Mesenchymal stem cell (in vitro differentiated cells and primary cell): ENCODE measurements around the gene EPB41L1.

Experiments used
- DNase-seq: peaks from one replicate; pipeline ENCODE4 v3.0.0-alpha.2; 2013
- H2AFZ ChIP-seq: one replicate; pipeline ENCODE4 v1.6.1; 2013; ENCODE audit warnings: low read depth, mild to moderate bottlenecking, control low read depth, inconsistent platforms, low read length, moderate library complexity
- H2AK5ac ChIP-seq: 2 replicates; pipeline ENCODE4 v1.6.1; 2013; ENCODE audit warnings: low read length, moderate library complexity, mild to moderate bottlenecking, inconsistent platforms; ENCODE audit not compliant: severe bottlenecking
- H2BK120ac ChIP-seq: one replicate; pipeline ENCODE4 v1.6.1; 2013; ENCODE audit warnings: low read depth, mild to moderate bottlenecking, inconsistent platforms, low read length, moderate library complexity
- H2BK12ac ChIP-seq, 2 experiments: one replicate each; pipeline ENCODE4 v1.6.1; 2013; ENCODE audit warnings: inconsistent platforms in 2 of 2, low read length in 2 of 2, mild to moderate bottlenecking in 2 of 2, moderate library complexity in 2 of 2, control low read depth in 1 of 2
- H2BK15ac ChIP-seq: one replicate; pipeline ENCODE4 v1.6.1; 2013; ENCODE audit warnings: mild to moderate bottlenecking, low read depth, inconsistent platforms; ENCODE audit not compliant: poor library complexity, severe bottlenecking
- H2BK5ac ChIP-seq: 2 replicates; pipeline ENCODE4 v1.6.1; 2013; ENCODE audit warnings: low read depth, mild to moderate bottlenecking, low read length, control low read depth, inconsistent platforms; ENCODE audit not compliant: poor library complexity, severe bottlenecking
- H3K14ac ChIP-seq, 2 experiments: one replicate each; pipeline ENCODE4 v1.6.1; 2013; ENCODE audit warnings: inconsistent platforms in 2 of 2, low read length in 2 of 2, control low read depth in 1 of 2, mild to moderate bottlenecking in 1 of 2, moderate library complexity in 1 of 2
- H3K18ac ChIP-seq, 2 experiments: one replicate each; pipeline ENCODE4 v1.6.1; 2013; ENCODE audit warnings: inconsistent platforms in 2 of 2, low read length in 2 of 2, control low read depth in 1 of 2, low read depth in 1 of 2, mild to moderate bottlenecking in 1 of 2
- H3K23ac ChIP-seq, 2 experiments: one replicate each; pipeline ENCODE4 v1.6.1; 2013; ENCODE audit warnings: inconsistent platforms in 2 of 2, low read length in 2 of 2, mild to moderate bottlenecking in 2 of 2, moderate library complexity in 2 of 2, control low read depth in 1 of 2
- H3K27ac ChIP-seq: 2 replicates; pipeline ENCODE4 v1.5.1; 2013; ENCODE audit warnings: mild to moderate bottlenecking, moderate library complexity, low read length, control low read depth, inconsistent platforms; ENCODE audit not compliant: poor library complexity, severe bottlenecking
- H3K27me3 ChIP-seq, 2 experiments: 2 replicates each; pipeline versions ENCODE4 v1.6.1 to v1.7.0; 2013; ENCODE audit warnings: low read length in 2 of 2, mild to moderate bottlenecking in 2 of 2, moderate library complexity in 2 of 2, control low read depth in 1 of 2, inconsistent platforms in 1 of 2; ENCODE audit not compliant: control insufficient read depth in 1 of 2, insufficient read depth in 1 of 2
- H3K36me3 ChIP-seq, 2 experiments: 2 replicates each; pipeline versions ENCODE4 v1.6.1 to v1.7.0; 2013; ENCODE audit warnings: low read length in 2 of 2, control low read depth in 1 of 2, inconsistent platforms in 1 of 2, low read depth in 1 of 2, mild to moderate bottlenecking in 1 of 2; ENCODE audit not compliant: insufficient read depth in 2 of 2, control insufficient read depth in 1 of 2
- H3K4ac ChIP-seq, 2 experiments: one replicate each; pipeline ENCODE4 v1.6.1; 2013; ENCODE audit warnings: inconsistent platforms in 2 of 2, low read length in 2 of 2, mild to moderate bottlenecking in 2 of 2, moderate library complexity in 2 of 2, control low read depth in 1 of 2, low read depth in 1 of 2
- H3K4me1 ChIP-seq: 2 replicates; pipeline ENCODE4 v1.6.1; 2013; ENCODE audit warnings: low read depth, low read length, control low read depth; ENCODE audit not compliant: control insufficient read depth, insufficient read depth
- H3K4me2 ChIP-seq: 2 replicates; pipeline ENCODE4 v1.6.1; 2013; ENCODE audit warnings: low read length, mild to moderate bottlenecking, inconsistent platforms; ENCODE audit not compliant: poor library complexity, severe bottlenecking
- H3K4me3 ChIP-seq, 2 experiments: 2 replicates each; pipeline versions ENCODE4 v1.5.1 to v1.7.0; 2013; ENCODE audit warnings: low read length in 2 of 2, mild to moderate bottlenecking in 2 of 2, control low read depth in 1 of 2, low read depth in 1 of 2; ENCODE audit not compliant: insufficient read depth in 1 of 2
- H3K79me1 ChIP-seq: replicated peaks from 2 replicates; pipeline ENCODE4 v1.6.1; 2013; ENCODE audit warnings: mild to moderate bottlenecking, control low read depth, low read length, inconsistent platforms; ENCODE audit not compliant: poor library complexity, severe bottlenecking
- H3K9ac ChIP-seq: 2 replicates; pipeline ENCODE4 v1.7.0; 2013; ENCODE audit warnings: mild to moderate bottlenecking, low read length, moderate library complexity
- H3K9me3 ChIP-seq: 2 replicates; pipeline ENCODE4 v1.7.0; 2013; ENCODE audit warnings: mild to moderate bottlenecking, low read length; ENCODE audit not compliant: control insufficient read depth
- H4K8ac ChIP-seq: one replicate; pipeline ENCODE4 v1.6.1; 2013; ENCODE audit warnings: inconsistent platforms, mild to moderate bottlenecking, low read length, moderate library complexity
- H4K91ac ChIP-seq: one replicate; pipeline ENCODE4 v1.6.1; 2013; ENCODE audit warnings: mild to moderate bottlenecking, low read length, inconsistent platforms
- WGBS: methylation state at CpG from one replicate; pipeline ENCODE4 v1.1.7; 2013; ENCODE audit warnings: mixed read lengths; 5-methylcytosine and 5-hydroxymethylcytosine counted together

Gene EPB41L1

DNA sequence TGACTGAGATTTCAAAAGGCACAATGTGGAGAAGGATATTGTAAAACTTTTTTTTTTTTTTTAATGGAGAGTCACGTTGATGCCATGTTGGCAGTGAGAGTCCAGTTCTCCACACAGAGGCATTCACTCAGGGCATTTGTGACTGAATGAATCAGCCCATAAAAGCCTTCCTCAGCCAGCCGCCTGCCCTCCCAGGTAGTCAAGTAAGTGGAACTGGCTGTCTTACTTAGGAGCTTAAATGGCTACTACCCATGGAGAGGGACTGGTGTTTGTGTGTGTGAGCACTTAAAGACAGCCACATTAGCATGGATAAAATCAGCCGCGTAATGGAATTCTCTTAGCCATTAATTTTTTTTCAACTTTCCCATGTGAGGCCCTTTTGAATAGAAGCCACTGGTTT, 94.3 kb downstream of the EPB41L1 start:
- no peaks in the 10 kb centered on the region for H3K9me3 ChIP-seq
- H3K4me2 ChIP-seq, result no peak overlapping the region
- no peak overlapping the region for H2BK15ac ChIP-seq
- H3K27me3 ChIP-seq, result no peaks in the 10 kb centered on the region
- H3K27ac ChIP-seq, result no peak overlapping the region
- H3K4me3 ChIP-seq, result no peak overlapping the region
- H3K23ac ChIP-seq, result no peak overlapping the region
- DNase-seq, result no peak
- no peak overlapping the region for H3K4ac ChIP-seq
- H3K9ac ChIP-seq, result no peak overlapping the region
- no peak overlapping the region for H4K8ac ChIP-seq
- H2BK12ac ChIP-seq, result no peak overlapping the region
- no peak overlapping the region for H3K18ac ChIP-seq
- no peaks in the 10 kb centered on the region for H3K4me1 ChIP-seq
- WGBS, result 94% methylated on average over 2 of the region's 4 CpGs
- peaks cover 44% of the 10 kb centered on the region for H3K79me1 ChIP-seq
- H2BK5ac ChIP-seq, result no peak overlapping the region
- no peak overlapping the region for H2AK5ac ChIP-seq
- H2AFZ ChIP-seq, result no peak overlapping the region
- no peak overlapping the region for H4K91ac ChIP-seq
- H3K36me3 ChIP-seq, result peaks cover 45 to 100% of the 10 kb centered on the region in 2 experiments
- no peak overlapping the region for H3K14ac ChIP-seq
- no peak overlapping the region for H2BK120ac ChIP-seq

DNA sequence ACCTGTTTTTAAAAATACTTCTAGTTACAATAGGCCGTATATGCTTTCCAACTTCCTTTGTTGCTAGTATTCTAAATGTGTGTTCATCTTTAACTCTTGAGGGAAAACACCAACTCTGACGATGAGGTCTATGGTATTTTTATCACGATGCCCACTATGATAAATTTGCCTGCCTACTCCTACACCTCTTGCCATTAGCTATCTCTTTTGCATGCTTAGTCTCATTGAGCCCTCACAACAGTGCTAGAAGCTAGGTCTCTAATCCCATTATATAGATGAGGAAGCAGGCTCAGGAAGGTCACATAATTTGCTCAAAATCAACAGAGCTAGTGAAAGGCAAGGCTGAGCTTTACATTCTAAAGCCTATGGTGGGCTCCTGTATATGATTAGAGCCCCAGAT, 94.9 kb downstream of the EPB41L1 start:
- WGBS, result 93% methylated on average over 3 of the region's 3 CpGs
- Histone ChIP-seq H2BK5ac (no peak overlapping the region), H3K4me3 (no peak overlapping the region), H2BK12ac (no peak overlapping the region), H3K79me1 (peaks cover 43% of the 10 kb centered on the region), H3K4me2 (no peak overlapping the region), H2AFZ (no peak overlapping the region), H3K23ac (no peak overlapping the region), H4K8ac (no peak overlapping the region), H3K9me3 (no peaks in the 10 kb centered on the region), H2AK5ac (no peak overlapping the region), H3K27me3 (no peaks in the 10 kb centered on the region), H3K14ac (no peak overlapping the region), H3K9ac (no peak overlapping the region), H3K18ac (no peak overlapping the region), H2BK120ac (no peak overlapping the region), H3K36me3 (peaks cover 43 to 99% of the 10 kb centered on the region in 2 experiments), H3K4ac (no peak overlapping the region), H3K27ac (no peak overlapping the region), H2BK15ac (no peak overlapping the region), H3K4me1 (no peaks in the 10 kb centered on the region), H4K91ac (no peak overlapping the region)
- DNase-seq, result no peak

- Histone ChIP-seq H2BK15ac (no peak overlapping the region), H3K36me3 (peaks cover 42 to 93% of the 10 kb centered on the region in 2 experiments), H2BK120ac (no peak overlapping the region), H2BK5ac (no peak overlapping the region), H4K8ac (no peak overlapping the region), H3K27ac (no peak overlapping the region), H3K4me3 (no peak overlapping the region), H3K4me2 (no peak overlapping the region), H2BK12ac (no peak overlapping the region), H3K4ac (no peak overlapping the region), H3K23ac (no peak overlapping the region), H3K14ac (no peak overlapping the region), H4K91ac (no peak overlapping the region), H3K18ac (no peak overlapping the region), H3K79me1 (peaks cover 35% of the 10 kb centered on the region), H3K27me3 (no peaks in the 10 kb centered on the region), H2AFZ (no peak overlapping the region), H3K9me3 (no peaks in the 10 kb centered on the region), H3K4me1 (no peaks in the 10 kb centered on the region), H3K9ac (no peak overlapping the region), H2AK5ac (no peak overlapping the region)
- DNase-seq, result no peak
- WGBS, result 97% methylated on average over 5 of the region's 5 CpGs
These were observed 96.9 kb downstream of the EPB41L1 start for GRCh38 chr20:36251426-36251825.

GRCh38 chr20:36252511-36252910, 98.0 kb downstream of the EPB41L1 start:
- Histone ChIP-seq H3K4me3 (no peak overlapping the region), H4K8ac (no peak overlapping the region), H3K4ac (no peak overlapping the region), H2BK5ac (no peak overlapping the region), H3K18ac (no peak overlapping the region), H2BK12ac (no peak overlapping the region), H2AK5ac (no peak overlapping the region), H3K4me2 (no peak overlapping the region), H2BK15ac (no peak overlapping the region), H2BK120ac (no peak overlapping the region), H4K91ac (no peak overlapping the region), H3K14ac (no peak overlapping the region), H3K36me3 (peaks cover 42 to 91% of the 10 kb centered on the region in 2 experiments), H2AFZ (no peak overlapping the region), H3K27me3 (no peaks in the 10 kb centered on the region), H3K4me1 (no peaks in the 10 kb centered on the region), H3K79me1 (peaks cover 32% of the 10 kb centered on the region), H3K9ac (no peak overlapping the region), H3K9me3 (no peaks in the 10 kb centered on the region), H3K27ac (no peak overlapping the region), H3K23ac (no peak overlapping the region)
- 100% methylated on average over 2 of the region's 3 CpGs for WGBS
- no peak for DNase-seq
